NCI-H82 (cell line): ENCODE measurements around the gene CLSTN2.

Source experiments
- DNase-seq: peaks from one replicate; lab custom pipeline; 2025; lab: John Stamatoyannopoulos, UW

The CLSTN2 gene

GRCh38 chr3:139935016-139935865 lies at the start of gene CLSTN2:
Gene CLSTN2, plus strand, starts transcription at chr3:139935185.
- DNase-seq, result peak; percentile 87

- DNase-seq, result no peak
These were observed 47.6 kb upstream of the CLSTN2 start for GRCh38 chr3:139887431-139887830.

- no peak for DNase-seq
These were observed 46.3 kb upstream of the CLSTN2 start for GRCh38 chr3:139888561-139889140.

GRCh38 chr3:139893267-139893962 lies 41.6 kb upstream of the CLSTN2 start:
- peak; percentile 10 for DNase-seq

GRCh38 chr3:139893963-139894642 lies 40.9 kb upstream of the CLSTN2 start:
- peak; percentile 11 for DNase-seq

- no peak for DNase-seq
These were observed 40.4 kb upstream of the CLSTN2 start for GRCh38 chr3:139894643-139894989.

- no peak for DNase-seq
These were observed 37.2 kb upstream of the CLSTN2 start for GRCh38 chr3:139897759-139898158.

- no peak for DNase-seq
These were observed 28.6 kb upstream of the CLSTN2 start for GRCh38 chr3:139906418-139906817.

GRCh38 chr3:139909811-139910210 lies 25.2 kb upstream of the CLSTN2 start:
- no peak for DNase-seq

GRCh38 chr3:139916271-139916670 lies 18.7 kb upstream of the CLSTN2 start:
- DNase-seq, result no peak

- no peak for DNase-seq
These were observed 17.7 kb upstream of the CLSTN2 start for GRCh38 chr3:139917226-139917785.

- DNase-seq, result no peak
These were observed 6.1 kb upstream of the CLSTN2 start for GRCh38 chr3:139928708-139929505.

GRCh38 chr3:139930211-139930610 lies 4.8 kb upstream of the CLSTN2 start:
- no peak for DNase-seq

GRCh38 chr3:139933766-139934165 lies 1.2 kb upstream of the CLSTN2 start:
- no peak for DNase-seq

- DNase-seq, result peak; percentile 94
These were observed 371 bp upstream of the CLSTN2 start for GRCh38 chr3:139934613-139935015.

- peak; percentile 62 for DNase-seq
These were observed 1.2 kb downstream of the CLSTN2 start for GRCh38 chr3:139935866-139936817.

- DNase-seq, result peak; percentile 68
These were observed 2.8 kb downstream of the CLSTN2 start for GRCh38 chr3:139937674-139938279.

- no peak for DNase-seq
These were observed 4.8 kb downstream of the CLSTN2 start for GRCh38 chr3:139939681-139940190.

- no peak for DNase-seq
These were observed 5.6 kb downstream of the CLSTN2 start for GRCh38 chr3:139940622-139941021.
